GM19463 (cell line): ENCODE measurements around the gene TMEM201.
"Not testable (repeated sequence)": the region's sequence is repeated elsewhere in the genome, so short reads cannot be mapped to it uniquely, and the experiment has no call there.

ENCODE experiments used
- ATAC-seq: cut with Tn5 transposase; IDR thresholded peaks from one replicate; pipeline ENCODE4 v1.9.1; 2021; ENCODE audit warnings: mild to moderate bottlenecking, moderate library complexity; ENCODE audit not compliant: unreplicated experiment

Gene TMEM201, protein sequence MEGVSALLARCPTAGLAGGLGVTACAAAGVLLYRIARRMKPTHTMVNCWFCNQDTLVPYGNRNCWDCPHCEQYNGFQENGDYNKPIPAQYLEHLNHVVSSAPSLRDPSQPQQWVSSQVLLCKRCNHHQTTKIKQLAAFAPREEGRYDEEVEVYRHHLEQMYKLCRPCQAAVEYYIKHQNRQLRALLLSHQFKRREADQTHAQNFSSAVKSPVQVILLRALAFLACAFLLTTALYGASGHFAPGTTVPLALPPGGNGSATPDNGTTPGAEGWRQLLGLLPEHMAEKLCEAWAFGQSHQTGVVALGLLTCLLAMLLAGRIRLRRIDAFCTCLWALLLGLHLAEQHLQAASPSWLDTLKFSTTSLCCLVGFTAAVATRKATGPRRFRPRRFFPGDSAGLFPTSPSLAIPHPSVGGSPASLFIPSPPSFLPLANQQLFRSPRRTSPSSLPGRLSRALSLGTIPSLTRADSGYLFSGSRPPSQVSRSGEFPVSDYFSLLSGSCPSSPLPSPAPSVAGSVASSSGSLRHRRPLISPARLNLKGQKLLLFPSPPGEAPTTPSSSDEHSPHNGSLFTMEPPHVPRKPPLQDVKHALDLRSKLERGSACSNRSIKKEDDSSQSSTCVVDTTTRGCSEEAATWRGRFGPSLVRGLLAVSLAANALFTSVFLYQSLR

DNA sequence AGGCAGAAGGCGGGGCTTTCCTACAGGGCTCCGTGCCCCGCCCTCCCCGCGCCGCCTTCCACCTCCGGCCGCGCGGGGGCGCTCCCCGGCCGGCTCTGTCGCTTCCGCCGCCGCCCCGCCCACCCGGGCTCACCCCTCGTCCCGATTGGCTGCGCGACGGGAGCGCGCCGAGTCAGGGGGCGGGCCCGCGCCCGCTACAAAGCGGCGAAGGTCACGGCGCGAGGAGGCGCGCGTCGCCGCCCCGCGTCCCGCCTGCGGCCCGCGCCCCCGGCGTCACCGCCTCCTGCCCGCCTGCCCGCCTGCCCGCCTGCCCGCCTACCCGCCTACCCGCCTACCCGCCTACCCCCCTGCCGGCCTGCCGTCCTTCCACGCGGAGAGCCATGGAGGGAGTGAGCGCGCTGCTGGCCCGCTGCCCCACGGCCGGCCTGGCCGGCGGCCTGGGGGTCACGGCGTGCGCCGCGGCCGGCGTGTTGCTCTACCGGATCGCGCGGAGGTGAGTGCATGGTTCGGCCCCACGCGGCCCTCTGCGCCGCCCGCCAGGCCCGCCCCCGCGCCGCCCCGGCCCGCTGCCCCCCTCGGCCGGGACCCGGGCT, at the start of gene TMEM201:
Gene TMEM201, plus strand, starts transcription at position 361 of the 593 bp plus-strand sequence. Its CDS starts 20 bp downstream, at position 381.
- peak; percentile 70 for ATAC-seq

DNA sequence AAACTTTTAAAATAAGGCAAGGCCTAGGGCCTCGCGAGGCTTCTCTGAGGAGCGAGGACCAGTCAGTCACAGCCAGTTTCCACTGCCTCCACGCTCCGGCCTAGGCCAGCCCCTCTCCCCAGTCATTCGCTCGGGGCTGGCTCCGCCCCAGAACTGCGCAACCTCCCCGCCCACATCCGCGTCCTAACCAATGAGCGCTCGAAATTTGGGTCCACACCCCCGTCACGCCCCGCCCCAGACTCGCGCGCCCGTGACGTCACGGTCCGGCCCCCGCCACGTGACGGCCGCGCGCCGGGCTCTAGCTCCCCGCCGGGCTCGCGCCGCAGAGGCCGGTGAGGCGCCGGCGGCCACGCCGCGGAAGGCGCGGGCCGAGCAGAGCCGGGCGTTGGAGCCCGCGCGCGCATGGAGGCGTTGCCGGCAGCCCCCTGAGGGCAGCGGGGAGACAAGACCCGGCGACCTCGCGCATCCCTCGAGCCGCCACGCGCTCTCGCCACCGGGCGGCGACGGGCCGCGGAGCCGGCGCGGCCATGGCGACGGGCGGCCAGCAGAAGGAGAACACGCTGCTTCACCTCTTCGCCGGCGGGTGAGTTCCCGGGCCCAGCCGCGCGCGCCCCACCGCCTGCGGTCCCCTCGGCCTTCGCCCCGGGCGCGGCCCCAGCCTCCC, 49.4 kb upstream of the TMEM201 start, which contains the start of gene SLC25A33:
Gene SLC25A33, plus strand, starts transcription at position 301 of the 664 bp plus-strand sequence. Its CDS starts 227 bp downstream, at position 528.
- peak; percentile 95 for ATAC-seq

DNA sequence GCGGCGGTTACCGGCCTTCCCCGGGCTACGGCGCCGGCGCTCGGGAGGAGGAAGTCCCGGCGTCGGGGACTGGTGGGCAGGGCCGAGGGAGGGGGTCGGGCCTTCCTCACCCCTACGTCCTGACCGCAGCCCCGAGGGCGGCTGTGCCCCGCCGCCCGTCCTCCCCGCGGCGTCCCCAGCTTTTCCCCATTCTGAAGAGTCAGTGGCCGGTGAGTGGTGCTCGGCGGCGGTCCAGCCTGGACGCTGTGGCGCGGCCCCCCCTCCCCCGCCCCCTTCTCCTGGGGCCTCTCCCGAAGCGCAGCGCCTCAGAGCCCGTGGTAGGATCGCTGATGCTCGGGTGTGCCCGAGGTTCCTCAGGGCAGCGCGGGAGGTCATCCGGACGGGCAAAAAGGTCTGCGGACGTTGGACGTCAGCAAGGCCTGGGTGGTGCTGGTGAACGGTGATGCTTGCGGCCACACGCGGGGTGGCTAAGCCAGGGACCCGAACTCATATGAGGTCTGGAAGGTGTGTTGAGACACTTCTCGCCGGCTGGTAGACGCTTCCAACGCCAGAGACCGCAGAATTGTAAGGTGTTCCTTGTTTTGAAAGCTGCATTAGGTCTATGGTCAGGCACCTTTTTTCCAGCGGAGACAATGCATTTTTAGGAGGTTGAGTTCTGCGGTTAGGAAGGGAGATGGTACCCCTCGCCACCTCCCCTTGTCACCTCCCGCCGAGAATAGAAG, 48.7 kb upstream of the TMEM201 start:
- ATAC-seq = peak; percentile 33

DNA sequence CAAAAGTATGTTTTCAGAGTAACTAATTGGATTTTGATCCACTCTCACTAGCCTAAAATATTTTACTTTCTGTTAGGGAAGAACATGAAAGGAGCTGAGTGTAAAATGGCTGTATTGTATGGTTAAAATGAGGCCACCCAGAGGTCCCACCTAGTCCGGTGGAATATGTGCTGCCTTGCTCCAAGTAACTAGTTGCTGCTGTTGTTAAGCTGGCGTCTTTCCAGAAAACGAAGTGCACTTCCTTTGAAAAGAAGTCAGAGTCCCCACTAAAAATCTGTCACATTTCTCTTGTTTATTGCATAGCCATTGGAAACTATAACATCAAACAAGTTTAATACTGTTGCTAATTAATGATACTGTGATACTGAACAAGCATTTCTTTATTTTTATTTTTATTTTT, 46.3 kb upstream of the TMEM201 start:
- no peak for ATAC-seq

DNA sequence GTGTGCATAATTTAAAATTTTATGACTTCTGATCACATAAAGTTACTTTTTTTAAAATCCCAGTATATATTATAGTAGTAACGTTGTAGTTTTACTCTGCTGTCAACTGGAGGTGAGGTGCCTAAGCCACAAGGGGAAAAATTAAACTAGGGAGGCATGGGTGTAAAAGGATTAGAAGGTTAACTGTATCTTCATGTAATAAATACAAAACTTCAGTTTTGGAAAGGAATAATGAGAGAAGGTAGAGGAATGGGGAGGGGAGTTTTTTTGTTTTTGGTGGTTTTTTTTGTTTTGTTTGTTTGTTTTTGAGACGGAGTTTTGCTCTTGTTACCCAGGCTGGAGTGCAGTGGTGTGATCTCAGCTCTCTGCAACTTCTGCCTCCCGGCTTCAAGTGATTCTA, 43.8 kb upstream of the TMEM201 start:
- ATAC-seq = no peak

DNA sequence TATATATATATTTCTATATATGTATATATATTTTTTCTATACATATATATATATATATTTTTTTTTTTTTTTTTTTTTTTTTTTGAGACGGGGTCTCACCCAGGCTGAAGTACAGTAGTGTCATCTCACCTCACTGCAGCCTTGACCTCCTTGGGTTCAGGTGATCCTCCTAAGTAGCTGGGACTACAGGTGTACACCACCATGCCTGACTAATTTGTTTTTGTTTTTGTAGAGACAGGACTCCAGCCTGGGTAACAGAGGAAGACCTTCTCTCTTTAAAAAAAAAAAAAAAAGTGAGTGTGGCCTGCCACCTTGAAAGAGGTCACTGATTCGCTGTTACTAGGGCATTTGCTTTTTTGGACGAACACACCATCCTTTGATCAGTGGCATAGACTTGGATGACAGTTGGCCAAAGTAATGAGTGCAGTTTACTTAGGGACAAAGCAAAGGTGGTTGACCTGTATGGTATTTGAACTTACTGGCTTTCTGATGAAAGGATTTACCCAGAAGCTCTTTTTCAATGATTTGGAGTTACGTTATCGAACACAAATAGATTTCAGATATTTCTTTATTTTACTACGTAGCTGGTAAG, 38.7 kb upstream of the TMEM201 start:
- no peak for ATAC-seq

DNA sequence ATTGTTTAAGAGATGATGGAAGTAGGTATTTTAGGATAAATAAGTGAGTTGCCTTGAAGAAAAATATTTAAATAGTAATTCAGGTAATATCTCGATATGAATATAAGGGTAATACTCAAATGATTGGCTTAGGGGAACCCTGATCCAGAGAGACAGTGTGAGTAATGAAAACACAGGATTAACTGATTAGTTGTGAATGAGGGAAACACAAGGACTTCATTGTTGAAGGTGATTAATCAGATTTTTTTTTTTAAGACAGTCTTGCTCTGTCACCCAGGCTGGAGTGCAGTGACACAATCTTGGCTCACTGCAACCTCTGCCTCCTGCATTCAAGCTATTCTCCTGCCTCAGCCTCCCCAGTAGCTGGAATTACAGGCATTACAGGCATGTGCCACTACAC, 36.7 kb upstream of the TMEM201 start:
- no peak for ATAC-seq

DNA sequence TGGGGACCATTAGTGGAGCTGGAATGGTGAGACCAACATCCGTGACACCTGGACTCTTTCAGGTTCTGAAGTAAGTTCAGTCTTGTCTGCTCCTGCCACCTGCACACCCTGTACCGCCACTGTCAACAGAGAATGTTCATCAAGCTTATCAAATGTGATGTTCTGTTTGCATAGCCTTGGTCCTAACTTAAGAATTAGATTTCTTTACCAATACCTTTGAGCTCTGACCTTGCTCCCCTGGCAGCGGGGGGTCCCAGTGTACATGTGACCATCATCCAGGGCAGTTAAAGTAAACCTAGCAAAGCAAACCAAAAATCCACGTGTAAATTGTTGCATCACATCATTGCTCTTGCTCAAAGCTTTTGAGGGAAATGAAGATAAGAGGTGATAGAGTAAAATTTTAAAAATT, 35.0 kb upstream of the TMEM201 start:
- no peak for ATAC-seq

DNA sequence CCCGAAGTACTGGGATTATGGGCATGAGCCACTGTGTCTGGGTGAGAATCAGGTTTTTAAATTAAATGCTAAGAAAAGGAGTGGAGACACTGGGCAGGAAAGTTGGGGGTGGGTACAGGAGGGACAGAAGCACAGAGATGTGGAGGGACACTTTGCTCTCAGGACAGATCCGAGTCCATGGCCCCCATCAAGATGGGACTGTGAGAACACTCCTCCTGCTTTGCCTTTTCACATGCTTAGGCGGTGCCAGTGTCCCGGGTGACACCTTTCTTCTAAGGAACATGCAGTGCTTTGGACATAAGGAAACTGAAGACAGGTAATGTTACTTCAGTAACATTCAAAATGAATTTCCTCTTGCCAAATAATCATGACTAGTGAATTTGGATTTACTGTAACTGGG, 32.8 kb upstream of the TMEM201 start:
- ATAC-seq = no peak

DNA sequence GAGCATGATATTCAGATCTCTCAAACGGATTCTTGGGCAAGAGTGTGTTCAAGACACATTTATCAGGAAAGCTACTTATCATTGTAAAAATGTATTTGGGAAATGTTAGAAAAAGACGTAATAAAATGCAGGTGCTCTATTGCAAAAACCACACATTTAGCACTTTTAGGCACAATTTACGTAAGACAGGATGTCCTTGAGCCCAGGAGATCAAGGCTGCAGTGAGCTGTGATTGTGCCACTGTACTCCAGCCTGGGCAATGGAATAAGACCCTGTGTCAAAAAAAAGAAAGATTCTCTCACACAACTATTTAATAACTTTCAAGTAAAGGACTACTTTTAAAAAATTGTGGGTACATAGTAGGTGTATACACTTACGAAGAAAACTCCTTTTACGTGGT, 31.1 kb upstream of the TMEM201 start:
- no peak for ATAC-seq

DNA sequence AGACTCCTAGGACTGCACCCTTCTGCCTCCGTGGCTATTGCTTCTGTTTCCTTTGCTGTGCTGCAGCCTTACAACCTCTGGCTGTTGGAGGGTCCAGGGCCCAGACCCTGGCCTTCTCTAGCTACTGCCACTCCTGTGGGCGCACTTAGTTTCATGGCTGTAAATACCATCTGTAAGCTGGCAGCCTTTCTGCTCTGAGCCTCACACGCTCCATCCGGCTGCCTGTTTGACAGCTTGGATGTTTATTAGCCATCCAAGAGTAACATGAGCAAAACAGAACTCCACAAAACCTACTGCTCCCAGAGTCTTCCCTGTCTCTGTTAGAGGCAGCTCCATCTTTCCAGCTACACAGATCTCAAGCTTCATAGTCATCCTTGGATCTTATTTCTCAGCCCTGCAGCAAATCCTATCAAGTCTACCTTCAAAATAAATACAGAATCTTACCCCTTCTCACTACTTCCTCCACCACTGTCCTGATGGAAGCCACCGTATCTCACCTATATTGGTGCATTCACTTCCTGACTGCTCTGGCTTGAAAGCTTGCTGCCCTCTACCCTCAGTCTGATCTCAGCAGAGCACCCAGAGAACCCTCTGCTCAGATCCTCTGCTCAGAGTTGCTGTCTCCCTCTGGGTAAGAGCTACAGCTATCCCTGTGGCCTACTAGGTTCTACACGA, 30.3 kb upstream of the TMEM201 start:
- ATAC-seq = no peak

DNA sequence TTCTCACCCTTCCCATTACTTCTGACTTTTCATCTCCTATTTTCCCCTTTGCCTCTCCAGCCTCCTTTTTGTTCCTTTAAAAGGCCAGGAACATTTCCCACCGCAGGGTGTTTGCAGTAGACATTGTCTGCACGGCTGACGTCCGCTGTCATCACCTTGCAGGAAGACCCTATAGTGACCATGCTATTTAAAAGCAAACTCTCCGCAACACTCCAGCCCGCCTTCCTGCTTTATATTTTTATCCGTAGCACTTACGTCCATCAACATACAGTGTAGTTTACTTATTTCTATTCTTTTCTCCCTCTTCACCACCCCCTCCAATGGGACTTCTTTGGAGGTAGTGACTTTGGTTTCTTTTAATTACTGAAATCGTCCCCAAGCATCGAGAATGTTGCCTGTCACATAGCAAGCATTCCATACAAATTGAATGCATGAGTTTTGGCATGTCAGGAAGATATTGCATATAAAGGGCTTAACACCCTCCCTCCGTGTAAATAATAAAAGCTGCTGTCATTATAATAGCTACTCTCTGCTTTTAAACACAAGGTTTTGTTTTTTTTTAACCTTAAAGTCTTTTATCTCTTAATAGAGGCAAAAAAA, 29.7 kb upstream of the TMEM201 start:
- ATAC-seq = no peak

DNA sequence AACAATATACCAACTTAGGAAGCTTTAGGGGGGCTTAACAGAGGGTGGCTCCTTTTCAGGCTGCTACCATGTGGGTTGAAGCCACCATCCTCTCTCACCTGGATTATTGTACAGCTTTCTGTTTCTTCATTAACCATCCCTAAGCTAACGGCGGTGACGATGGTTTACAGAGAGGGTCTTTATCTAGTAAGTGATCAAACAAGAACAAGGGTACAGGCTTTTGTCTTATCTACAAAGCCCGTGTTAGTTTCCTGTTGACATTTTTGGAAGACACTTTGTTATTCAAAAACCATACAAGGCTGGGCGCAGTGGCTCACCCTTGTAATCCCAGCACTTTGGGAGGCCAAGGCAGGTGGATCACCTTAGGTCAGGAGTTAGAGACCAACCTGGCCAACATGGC, 29.0 kb upstream of the TMEM201 start:
- no peak for ATAC-seq

DNA sequence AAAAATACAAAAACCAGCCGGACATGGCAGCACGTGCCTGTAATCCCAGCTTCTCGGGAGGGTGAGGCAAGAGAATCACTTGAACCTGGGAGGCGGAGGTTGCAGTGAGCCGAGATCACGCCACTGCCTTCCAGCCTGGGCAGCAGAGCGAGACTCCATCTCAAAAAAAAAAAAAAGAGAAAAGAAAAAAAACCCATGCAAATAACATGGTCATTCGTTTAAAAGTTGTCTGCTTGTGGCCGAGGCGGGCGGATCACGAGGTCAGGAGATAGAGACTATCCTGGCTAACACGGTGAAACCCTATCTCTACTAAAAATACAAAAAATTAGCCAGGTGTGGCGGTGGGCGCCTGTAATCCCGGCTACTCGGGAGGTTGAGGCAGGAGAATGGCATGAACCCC, 28.6 kb upstream of the TMEM201 start:
- ATAC-seq = not testable (repeated sequence)

DNA sequence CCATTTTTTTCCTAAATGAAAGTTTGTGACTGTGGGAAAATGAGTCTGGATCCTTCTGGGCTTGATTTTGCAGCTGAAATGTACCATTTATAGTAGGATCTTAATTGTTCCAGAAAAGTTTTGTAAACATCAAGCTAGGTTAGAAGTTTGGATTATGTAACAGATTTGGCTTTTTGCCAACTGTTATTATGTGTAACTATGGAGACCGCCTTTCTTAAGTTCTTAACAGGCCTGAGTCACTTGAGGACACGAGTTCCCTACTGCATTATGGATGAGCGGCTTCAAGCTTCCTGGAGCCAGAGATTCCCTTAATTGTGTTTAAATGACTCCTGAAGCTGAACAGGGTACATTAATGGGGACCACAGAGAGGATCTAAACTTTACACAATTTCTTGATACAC, 27.3 kb upstream of the TMEM201 start:
- ATAC-seq = no peak

DNA sequence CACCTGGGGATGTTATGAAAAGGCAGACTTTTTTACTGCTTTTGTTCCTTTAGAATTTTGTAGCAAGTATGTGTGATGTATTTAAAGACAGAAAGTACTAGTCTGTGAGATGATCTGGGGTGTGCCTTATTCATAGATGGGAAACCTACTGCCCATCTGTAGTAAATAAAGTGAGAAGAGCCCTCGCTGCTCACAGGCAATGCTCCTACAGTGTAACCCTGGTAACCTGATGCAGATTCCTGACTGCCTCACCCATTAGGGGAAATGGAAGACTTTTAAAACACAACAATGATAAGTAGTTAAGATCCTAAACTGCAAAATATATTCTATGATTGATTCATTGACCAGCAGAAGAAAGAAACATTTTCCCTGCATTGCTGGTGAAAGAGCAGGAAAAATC, 19.4 kb upstream of the TMEM201 start:
- no peak for ATAC-seq

DNA sequence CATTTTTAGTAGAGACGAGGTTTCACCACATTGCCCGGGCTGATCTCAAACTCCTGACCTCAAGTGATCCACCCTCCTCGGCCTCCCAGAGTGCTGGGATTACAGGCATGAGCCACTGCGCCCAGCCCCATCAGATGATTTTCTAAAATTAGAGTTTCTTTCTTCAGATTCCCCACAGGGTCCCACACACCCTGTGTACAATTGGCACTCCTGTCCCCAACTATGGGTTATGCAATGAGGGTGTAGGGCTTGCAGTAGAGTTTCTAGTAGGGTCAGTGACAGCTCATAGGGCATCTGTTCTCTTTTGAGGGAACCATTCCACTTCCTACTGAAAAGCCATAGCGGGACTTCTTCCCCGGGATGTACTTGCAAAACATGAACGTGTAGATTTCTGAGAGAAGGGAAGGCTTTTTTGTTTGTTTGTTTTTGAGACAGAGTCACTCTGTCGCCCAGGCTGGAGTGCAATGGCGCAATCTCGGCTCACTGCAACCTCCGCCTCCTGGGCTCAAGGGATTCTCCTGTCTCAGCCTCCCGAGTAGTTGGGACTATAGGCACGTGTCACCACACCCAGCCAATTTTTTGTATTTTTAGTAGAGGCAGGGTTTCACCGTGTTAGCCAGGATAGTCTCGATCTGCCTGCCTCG, 17.7 kb upstream of the TMEM201 start:
- not testable (repeated sequence) for ATAC-seq

DNA sequence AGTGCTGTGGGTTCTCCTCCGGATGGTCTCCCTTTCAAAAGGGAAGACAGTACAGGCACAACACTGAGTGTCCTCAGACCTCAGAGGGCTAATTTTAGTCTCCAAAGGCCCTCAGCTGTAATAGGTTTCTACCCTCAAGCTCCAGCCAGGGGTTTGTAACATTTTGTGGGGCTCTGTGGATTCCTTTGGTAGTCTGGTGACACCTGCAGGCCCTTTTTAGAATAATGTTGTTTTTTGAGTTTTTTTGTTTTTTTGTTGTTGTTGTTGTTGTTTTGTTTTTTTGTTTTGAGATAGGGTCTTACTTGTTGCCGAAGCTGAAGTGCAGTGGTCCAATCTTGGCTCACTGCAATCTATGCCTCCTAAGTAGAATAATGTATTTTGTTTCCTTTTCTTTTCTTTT, 15.0 kb upstream of the TMEM201 start:
- ATAC-seq = no peak

DNA sequence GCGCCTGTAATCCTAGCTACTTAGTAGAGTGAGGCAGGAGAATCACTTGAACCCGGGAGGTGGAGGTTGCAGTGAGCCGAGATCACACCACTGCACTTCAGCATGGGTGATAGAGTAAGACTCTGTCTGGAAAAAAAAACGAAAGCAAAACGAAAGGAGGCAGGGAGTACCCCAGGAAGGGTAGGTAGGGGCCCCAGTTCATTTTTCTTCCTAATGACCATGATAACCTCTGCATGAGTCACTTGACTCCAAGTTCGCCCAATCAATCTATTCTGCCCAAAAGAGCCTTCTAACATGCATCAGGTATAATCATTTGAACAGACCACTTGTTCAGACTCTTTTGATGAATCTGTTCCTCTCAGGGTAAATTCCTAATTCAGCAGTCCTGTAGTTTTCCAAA, 13.2 kb upstream of the TMEM201 start:
- ATAC-seq = no peak
